ENCODE data around the gene PLP1. TPM values are rescaled to one million over a fixed set of nuclear protein-coding genes. Genes with fewer than 3 reads are reported as not detected.

PLP1 gene
- total RNA-seq, 1 donor from 2014 or later = 0.59 TPM

DNA sequence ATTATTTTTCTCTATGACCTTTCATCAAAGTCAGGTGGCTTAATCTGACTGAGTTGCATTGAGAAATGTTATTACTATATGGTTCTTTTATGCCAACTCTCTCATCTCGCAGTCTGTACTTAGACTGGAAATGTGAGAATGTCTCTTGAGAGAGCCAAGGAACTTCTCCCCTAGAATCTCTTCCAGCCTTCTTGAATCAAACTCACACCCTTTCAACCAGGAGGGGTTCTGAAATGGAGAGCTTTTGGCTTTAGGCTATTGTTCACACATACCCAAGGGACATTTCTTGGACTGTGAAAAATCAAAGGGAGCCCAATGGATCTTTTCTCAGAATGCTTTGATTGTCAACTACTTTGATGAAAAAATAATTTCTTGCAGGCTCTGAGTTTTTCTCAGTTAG is 5.1 kb downstream of the PLP1 start:
- Histone ChIP-seq H3K27ac (no peak overlapping the region), H3K4me3 (no peak overlapping the region), H3K27me3 (ENCODE audit: low read depth) (no peaks in the 10 kb centered on the region), H3K9me3 (no peaks in the 10 kb centered on the region), H3K36me3 (no peaks in the 10 kb centered on the region), H3K4me1 (no peaks in the 10 kb centered on the region)
- ATAC-seq (no peak), DNase-seq (no peak)
- intact Hi-C loops (cut with DNase I) = no loop called here
- no peak for TF ChIP-seq CTCF (IDR thresholded peaks at IDR 0.05)

DNA sequence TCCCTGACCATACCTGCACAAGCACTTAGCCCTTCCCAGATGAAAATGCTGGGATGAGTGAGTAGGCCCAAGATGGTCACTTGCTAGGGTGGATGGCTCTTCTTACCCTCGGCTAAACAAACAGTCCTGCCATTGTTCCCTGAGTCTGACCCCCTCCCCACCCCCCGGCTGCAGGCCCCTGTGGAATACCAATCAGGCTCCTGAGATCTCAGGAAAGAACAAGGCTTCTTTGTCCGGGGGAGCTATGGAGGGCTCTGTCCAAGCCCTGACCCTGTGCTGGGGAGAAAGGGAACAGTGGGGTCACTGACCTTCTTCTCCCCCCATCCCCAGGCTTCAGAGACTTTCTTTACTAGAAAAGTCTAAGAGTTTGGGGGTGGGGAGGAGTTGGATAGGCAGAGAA is 6.0 kb downstream of the PLP1 start:
- H3K27me3 ChIP-seq (ENCODE audit: low read depth) = no peaks in the 10 kb centered on the region
- H3K27ac ChIP-seq = no peak overlapping the region
- H3K4me1 ChIP-seq = no peaks in the 10 kb centered on the region
- intact Hi-C loops (cut with DNase I) = no loop called here
- no peaks in the 10 kb centered on the region for H3K9me3 ChIP-seq
- H3K4me3 ChIP-seq = no peak overlapping the region
- DNase-seq = no peak
- ATAC-seq = no peak
- no peak for TF ChIP-seq CTCF (IDR thresholded peaks at IDR 0.05)
- H3K36me3 ChIP-seq = no peaks in the 10 kb centered on the region

DNA sequence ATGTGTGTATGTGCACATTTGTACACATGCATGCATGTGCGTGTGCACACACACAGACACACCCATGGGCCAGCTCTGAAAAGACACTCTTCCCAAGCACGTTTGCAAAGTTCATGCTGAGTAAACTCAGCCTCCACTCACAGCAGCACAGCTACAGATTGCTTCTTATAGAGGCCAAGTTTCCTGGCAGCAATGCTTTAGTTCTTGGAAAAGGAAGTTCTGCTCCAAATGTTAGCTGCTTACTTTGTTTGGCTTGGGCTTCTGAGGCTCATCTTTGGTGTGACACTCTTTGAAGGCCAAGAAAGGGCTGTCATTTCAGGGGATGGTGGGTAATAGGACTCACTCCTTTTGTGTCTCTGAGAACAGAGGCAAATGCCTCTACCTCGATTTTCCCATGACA is 6.6 kb downstream of the PLP1 start:
- H3K27me3 ChIP-seq (ENCODE audit: low read depth) = no peaks in the 10 kb centered on the region
- no peak for ATAC-seq
- no peaks in the 10 kb centered on the region for H3K9me3 ChIP-seq
- intact Hi-C loops (cut with DNase I) = no loop called here
- DNase-seq = no peak
- no peaks in the 10 kb centered on the region for H3K4me1 ChIP-seq
- H3K36me3 ChIP-seq = no peaks in the 10 kb centered on the region
- H3K27ac ChIP-seq = no peak overlapping the region
- TF ChIP-seq CTCF (IDR thresholded peaks at IDR 0.05) = no peak
- H3K4me3 ChIP-seq = no peak overlapping the region

DNA sequence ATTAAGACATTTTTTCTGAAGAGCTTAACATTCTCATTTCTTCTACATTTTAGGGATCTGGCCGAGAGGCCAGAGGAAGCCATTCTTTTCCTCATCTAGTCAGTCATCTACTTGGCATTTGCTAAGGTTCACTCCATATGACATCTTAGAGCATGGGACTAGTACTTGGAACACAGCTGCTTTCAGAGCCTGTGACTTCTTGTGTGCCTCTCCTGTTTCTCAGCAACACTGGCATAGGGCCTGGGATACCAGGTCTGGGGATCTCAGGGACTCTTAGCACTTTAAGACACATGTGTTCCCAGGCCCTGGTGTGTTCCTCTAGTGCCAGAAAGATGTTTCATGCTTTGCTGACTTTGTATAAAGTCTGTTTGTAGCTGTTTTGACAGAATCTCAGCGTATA is 7.3 kb downstream of the PLP1 start:
- ATAC-seq (no peak), DNase-seq (no peak)
- TF ChIP-seq CTCF (IDR thresholded peaks at IDR 0.05) = no peak
- Histone ChIP-seq H3K27me3 (ENCODE audit: low read depth) (no peaks in the 10 kb centered on the region), H3K9me3 (no peaks in the 10 kb centered on the region), H3K4me1 (no peaks in the 10 kb centered on the region), H3K36me3 (no peaks in the 10 kb centered on the region), H3K4me3 (no peak overlapping the region), H3K27ac (no peak overlapping the region)
- intact Hi-C loops (cut with DNase I) = no loop called here

GRCh38 chrX:103789004-103789403 is 12.4 kb downstream of the PLP1 start:
- Histone ChIP-seq H3K27me3 (ENCODE audit: low read depth) (no peaks in the 10 kb centered on the region), H3K9me3 (no peaks in the 10 kb centered on the region), H3K4me1 (no peaks in the 10 kb centered on the region), H3K36me3 (no peaks in the 10 kb centered on the region), H3K4me3 (no peak overlapping the region), H3K27ac (no peak overlapping the region)
- TF ChIP-seq CTCF (IDR thresholded peaks at IDR 0.05) = no peak
- ATAC-seq (peak in 1 of 2 donors; percentile 29), DNase-seq (no peak)
- intact Hi-C loops (cut with DNase I) = no loop called here

DNA sequence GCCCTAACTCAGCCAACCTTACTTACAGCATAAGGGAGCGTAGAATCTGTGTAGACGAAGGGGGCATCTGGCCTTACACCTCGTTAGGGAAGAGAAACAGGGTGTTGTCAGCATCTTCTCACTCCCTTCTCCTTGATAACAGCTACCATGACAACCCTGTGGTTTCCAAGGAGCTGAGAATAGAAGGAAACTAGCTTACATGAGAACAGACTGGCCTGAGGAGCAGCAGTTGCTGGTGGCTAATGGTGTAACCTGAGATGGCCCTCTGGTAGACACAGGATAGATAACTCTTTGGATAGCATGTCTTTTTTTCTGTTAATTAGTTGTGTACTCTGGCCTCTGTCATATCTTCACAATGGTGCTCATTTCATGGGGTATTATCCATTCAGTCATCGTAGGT is 14.6 kb downstream of the PLP1 start:
- TF ChIP-seq CTCF (IDR thresholded peaks at IDR 0.05) = no peak
- Histone ChIP-seq H3K36me3 (no peaks in the 10 kb centered on the region), H3K27ac (no peak overlapping the region), H3K27me3 (ENCODE audit: low read depth) (no peaks in the 10 kb centered on the region), H3K9me3 (no peaks in the 10 kb centered on the region), H3K4me3 (no peak overlapping the region), H3K4me1 (no peaks in the 10 kb centered on the region)
- intact Hi-C loops (cut with DNase I) = no loop called here
- DNase-seq (no peak), ATAC-seq (no peak)
